SHP77 (cell line): ENCODE data around the gene VMP1.
"Not testable (repeated sequence)": the region's sequence is repeated elsewhere in the genome, so short reads cannot be mapped to it uniquely, and the experiment has no call there.

ENCODE experiments used
- DNase-seq, 2 experiments: peaks; one replicate each; lab custom pipeline; 2025; lab: John Stamatoyannopoulos, UW

Gene VMP1

DNA sequence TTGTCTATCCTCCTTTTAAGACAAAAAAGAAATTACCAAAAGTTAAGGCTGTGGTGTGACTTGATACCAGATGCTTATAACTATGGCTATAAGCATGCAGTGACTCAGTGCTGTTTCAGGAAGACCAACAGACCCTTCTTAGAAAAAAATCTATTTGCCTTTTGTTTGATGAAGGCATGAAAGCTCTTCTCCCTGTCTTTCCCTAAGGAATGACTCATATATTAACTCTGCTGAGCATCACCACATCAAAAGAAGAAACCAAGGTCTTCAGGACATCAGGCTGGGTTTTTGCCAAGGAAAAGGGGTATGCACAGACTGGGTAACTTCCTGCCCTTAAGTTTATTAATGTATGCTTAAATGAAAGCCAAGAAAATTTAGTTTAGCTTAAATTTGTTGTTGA is 47.1 kb downstream of the VMP1 start:
- DNase-seq = no peak

GRCh38 chr17:59755069-59755468 is 47.6 kb downstream of the VMP1 start:
- DNase-seq = not testable (repeated sequence)

GRCh38 chr17:59756236-59756818 is 48.9 kb downstream of the VMP1 start:
- no peak for DNase-seq

DNA sequence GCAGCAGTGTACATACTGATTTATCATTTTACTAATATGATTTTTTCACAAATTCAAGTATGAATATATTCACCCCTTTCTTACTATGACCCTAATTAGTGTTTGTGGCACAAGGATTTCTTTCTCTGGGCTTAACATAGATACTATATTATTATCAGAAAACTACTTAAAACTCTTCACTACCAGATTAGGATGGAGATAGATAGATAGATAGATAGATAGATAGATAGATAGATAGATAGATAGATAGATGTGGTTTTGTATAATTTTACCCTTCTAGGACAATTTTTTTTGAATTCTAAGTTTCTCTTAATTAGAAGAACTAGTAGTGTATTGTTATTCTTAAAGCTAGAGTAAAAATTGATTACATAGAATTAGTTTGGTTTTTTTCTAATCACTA is 49.6 kb downstream of the VMP1 start:
- no peak for DNase-seq

GRCh38 chr17:59757470-59757869 is 50.0 kb downstream of the VMP1 start:
- DNase-seq = no peak

DNA sequence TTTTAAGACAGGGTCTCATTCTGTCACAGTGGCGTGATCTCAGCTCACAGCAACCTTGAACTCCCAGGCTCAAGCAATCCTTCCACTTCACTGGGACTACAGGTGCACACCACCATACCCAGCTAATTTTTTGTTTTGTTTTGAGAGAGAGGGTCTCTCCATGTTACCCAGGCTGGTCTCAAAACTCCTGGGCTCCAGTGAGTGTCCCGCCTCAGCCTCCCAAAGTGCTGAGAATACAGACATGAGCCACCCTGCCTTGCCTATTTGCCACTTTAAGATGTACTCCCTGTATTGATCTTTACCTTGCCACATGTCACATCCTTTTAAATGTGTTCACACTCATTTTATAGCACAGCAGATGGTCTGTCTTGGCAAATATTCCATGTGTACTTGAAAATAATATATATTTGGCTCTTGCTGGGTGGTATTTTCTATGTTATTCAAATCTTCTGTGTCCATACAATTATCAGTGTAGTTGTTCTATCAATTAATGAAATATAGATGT is 50.5 kb downstream of the VMP1 start:
- DNase-seq = no peak

GRCh38 chr17:59758998-59759651 is 51.7 kb downstream of the VMP1 start:
- not testable (repeated sequence) for DNase-seq

DNA sequence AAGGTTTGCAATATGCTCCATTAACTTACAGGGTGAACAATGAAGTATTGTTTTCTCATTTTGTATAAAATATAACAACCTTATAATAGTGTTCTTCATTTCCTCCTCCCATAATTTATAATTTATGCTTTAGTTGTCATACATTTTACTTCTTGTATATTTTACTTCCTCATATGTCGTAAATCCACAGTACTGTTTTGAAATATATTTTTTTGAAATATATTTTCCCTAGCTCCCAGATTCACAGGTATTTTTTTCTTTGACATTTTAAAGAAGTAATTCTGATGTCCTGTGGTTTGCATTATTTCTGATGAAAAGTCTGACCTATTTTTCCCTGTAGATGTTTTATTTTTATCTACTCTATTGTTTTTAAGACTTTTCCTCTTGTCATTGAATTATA is 52.7 kb downstream of the VMP1 start:
- DNase-seq = no peak

- DNase-seq = no peak
Observed at GRCh38 chr17:59761385-59762048, 54.1 kb downstream of the VMP1 start.

- no peak for DNase-seq
Observed at GRCh38 chr17:59762049-59762823, 54.8 kb downstream of the VMP1 start.

GRCh38 chr17:59762824-59763374 is 55.4 kb downstream of the VMP1 start:
- no peak for DNase-seq

GRCh38 chr17:59763861-59764260 is 56.4 kb downstream of the VMP1 start:
- DNase-seq = no peak

GRCh38 chr17:59764292-59764741 is 56.9 kb downstream of the VMP1 start:
- no peak for DNase-seq

DNA sequence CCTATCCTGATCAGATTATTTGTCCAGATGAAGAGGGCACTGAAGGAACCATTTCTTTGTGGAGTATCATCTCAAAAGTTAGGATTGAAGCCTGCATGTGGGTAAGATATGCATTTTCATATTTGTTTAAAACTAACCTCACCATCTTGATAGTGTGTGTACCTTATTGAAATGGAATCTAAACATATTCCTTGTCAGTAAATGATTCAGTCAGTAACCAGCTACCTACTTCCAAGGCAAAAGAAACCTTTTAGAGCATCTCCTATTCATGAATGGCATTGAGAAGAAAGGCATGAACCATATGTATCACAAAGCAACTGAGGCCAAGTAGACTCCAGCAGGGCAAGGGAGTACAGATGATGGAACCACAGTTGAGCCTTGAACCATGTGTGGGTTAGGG is 57.6 kb downstream of the VMP1 start:
- no peak for DNase-seq

DNA sequence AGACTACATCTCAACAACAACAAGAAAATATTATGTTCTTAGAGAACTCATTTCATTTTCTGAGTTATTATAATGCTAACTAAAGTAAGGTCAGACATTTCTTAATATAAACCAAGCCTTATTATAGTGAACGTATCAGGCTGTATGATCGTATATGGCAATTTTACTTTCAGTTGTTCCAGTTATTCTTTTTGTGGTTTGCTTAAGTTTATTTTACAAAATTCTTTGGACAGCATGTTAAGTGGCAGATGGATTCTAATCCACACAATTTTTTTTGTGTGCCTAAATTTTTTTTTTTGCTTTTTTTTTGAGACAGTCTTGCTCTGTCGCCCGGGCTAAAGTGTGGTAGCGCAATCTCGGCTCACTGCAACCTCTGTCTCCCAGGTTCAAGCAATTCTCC is 59.0 kb downstream of the VMP1 start:
- no peak for DNase-seq

- DNase-seq = no peak
Observed at GRCh38 chr17:59767176-59767575, 59.7 kb downstream of the VMP1 start.

GRCh38 chr17:59769887-59770286 is 62.4 kb downstream of the VMP1 start:
- DNase-seq = no peak

DNA sequence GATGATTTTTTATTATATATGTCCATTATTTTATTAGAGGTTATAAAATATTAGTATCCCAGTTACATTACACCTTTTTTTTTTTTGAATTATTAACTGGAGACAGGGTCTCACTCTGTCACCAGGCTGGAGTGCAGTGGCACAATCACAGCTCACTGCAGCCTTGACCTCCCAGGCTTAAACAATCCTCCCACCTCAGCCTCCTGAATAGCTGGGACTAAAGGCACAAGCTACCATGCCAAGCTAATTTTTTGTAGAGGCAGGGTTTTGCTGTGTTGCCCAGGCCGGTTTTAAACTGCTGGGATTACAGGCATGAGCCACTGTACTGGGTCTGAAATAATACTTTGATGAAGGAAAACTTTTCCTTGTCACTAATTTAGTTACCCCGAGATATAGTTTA is 63.6 kb downstream of the VMP1 start:
- DNase-seq = no peak

GRCh38 chr17:59775786-59776350 is 68.4 kb downstream of the VMP1 start:
- DNase-seq = no peak

DNA sequence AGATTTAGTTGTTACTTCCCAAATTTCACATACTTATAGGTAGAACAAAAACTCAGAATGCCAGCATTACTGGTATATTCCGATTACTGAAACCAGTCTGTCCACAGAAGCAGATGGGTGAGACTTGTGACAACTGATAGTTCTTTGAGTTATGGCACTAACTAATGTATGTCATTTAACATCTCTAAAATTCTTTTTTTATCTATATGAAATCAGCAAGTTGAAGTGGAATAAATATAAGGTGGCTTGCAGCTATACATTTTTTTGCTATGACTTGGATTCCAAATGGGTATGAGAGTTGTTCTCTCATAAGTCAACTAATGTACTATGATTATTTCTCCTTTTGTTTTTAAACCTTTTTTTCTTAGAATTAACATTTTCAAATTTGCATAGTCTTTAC is 69.1 kb downstream of the VMP1 start:
- DNase-seq = no peak

GRCh38 chr17:59777033-59777432 is 69.6 kb downstream of the VMP1 start:
- DNase-seq = no peak

DNA sequence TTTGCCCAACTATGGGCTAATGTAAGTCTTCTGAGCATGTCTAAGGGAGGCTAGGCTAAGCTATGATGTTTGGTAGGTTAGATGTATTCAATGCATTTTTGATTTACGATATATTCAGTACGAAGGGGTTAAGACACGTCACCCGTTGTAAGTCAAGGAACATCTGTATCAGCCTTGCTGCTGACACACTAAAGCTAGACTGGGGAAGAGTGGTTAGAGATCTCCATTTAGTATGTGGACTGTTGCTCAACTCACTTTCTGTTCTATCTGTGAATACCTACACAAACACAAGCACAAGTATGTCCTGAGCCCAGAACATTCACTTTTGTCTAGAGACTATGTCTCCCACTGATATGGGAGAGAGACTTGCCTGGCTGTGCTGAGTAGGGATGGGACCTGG is 71.5 kb downstream of the VMP1 start:
- no peak for DNase-seq
